ENCODE measurements around the gene TRPC1.

The TRPC1 gene

DNA sequence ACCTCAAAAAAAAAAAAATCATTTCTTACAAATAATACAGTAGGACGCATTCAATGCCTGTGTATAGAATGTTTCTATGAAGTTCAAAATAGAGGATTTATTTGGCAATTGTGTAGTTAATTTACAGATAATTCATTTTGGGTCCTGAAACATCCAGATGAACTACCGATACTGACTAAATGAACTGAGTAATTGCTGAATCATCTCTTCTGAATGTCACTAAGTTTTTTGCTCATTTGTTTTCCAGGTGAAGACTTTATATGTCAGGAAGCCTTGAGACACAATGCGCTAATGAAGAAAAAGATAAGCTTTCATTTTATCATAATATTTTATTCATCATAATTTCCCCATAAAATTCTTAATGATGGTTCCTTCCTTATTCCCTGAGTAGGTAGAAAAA is 125.3 kb downstream of the TRPC1 start:
- no peak overlapping the region for H3K27ac ChIP-seq (ENCODE audit: extremely low read depth, low read depth, low read length)
- POLR2A ChIA-PET = no interaction called here

GRCh38 chr3:142850395-142851023 is 126.7 kb downstream of the TRPC1 start:
- Histone ChIP-seq H3K9me3 (ENCODE audit: control insufficient read depth, insufficient read depth, low read depth, low read length) (no peaks in the 10 kb centered on the region), H3K36me3 (ENCODE audit: control insufficient read depth in 2 of 2, insufficient read depth in 1 of 2, low read length in 2 of 2) (no peaks in the 10 kb centered on the region), H3K4me1 (ENCODE audit: control insufficient read depth, insufficient read depth, low read length) (no peaks in the 10 kb centered on the region), H3K4me3 (ENCODE audit: low read depth, low read length) (no peak overlapping the region), H3K27ac (ENCODE audit: extremely low read depth, low read depth, low read length) (no peak overlapping the region)
- CTCF ChIA-PET = interaction anchor here (0.7 to 2.0 kb wide), 3 partner anchors 21 to 142 kb away, joined by 3 to 11 read pairs (median 3); no protein-coding TSS in a partner anchor
- POLR2A ChIA-PET = no interaction called here
- TF ChIP-seq ZFP69B (tag by site-specific recombination; IDR thresholded peaks at IDR 0.05) = no peak
- no peak for TF ChIP-seq ZNF707 (tag by site-specific recombination; IDR thresholded peaks at IDR 0.05)
- no peak for TF ChIP-seq ZNF202 (tag by site-specific recombination; IDR thresholded peaks at IDR 0.05; ENCODE audit: borderline replicate concordance)
- TF ChIP-seq, protein P1, sequence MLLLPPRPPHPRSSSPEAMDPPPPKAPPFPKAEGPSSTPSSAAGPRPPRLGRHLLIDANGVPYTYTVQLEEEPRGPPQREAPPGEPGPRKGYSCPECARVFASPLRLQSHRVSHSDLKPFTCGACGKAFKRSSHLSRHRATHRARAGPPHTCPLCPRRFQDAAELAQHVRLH (tag by site-specific recombination; IDR thresholded peaks at IDR 0.05) = no peak
- no peak for TF ChIP-seq ZNF777 (tag by site-specific recombination; IDR thresholded peaks at IDR 0.05; ENCODE audit: borderline replicate concordance)
- TF ChIP-seq ZNF747 (tag by site-specific recombination; IDR thresholded peaks at IDR 0.05) = no peak
- TF ChIP-seq, protein P2, sequence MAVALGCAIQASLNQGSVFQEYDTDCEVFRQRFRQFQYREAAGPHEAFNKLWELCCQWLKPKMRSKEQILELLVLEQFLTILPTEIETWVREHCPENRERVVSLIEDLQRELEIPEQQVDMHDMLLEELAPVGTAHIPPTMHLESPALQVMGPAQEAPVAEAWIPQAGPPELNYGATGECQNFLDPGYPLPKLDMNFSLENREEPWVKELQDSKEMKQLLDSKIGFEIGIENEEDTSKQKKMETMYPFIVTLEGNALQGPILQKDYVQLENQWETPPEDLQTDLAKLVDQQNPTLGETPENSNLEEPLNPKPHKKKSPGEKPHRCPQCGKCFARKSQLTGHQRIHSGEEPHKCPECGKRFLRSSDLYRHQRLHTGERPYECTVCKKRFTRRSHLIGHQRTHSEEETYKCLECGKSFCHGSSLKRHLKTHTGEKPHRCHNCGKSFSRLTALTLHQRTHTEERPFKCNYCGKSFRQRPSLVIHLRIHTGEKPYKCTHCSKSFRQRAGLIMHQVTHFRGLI (tag by site-specific recombination; IDR thresholded peaks at IDR 0.05) = no peak
- no peak for TF ChIP-seq ZNF302 (tag by site-specific recombination; IDR thresholded peaks at IDR 0.05; ENCODE audit: low read depth)
- TF ChIP-seq ZNF114 (tag by site-specific recombination; IDR thresholded peaks at IDR 0.05) = no peak
- TF ChIP-seq ZNF768 (tag by site-specific recombination; IDR thresholded peaks at IDR 0.05) = no peak
- TF ChIP-seq, protein P3, sequence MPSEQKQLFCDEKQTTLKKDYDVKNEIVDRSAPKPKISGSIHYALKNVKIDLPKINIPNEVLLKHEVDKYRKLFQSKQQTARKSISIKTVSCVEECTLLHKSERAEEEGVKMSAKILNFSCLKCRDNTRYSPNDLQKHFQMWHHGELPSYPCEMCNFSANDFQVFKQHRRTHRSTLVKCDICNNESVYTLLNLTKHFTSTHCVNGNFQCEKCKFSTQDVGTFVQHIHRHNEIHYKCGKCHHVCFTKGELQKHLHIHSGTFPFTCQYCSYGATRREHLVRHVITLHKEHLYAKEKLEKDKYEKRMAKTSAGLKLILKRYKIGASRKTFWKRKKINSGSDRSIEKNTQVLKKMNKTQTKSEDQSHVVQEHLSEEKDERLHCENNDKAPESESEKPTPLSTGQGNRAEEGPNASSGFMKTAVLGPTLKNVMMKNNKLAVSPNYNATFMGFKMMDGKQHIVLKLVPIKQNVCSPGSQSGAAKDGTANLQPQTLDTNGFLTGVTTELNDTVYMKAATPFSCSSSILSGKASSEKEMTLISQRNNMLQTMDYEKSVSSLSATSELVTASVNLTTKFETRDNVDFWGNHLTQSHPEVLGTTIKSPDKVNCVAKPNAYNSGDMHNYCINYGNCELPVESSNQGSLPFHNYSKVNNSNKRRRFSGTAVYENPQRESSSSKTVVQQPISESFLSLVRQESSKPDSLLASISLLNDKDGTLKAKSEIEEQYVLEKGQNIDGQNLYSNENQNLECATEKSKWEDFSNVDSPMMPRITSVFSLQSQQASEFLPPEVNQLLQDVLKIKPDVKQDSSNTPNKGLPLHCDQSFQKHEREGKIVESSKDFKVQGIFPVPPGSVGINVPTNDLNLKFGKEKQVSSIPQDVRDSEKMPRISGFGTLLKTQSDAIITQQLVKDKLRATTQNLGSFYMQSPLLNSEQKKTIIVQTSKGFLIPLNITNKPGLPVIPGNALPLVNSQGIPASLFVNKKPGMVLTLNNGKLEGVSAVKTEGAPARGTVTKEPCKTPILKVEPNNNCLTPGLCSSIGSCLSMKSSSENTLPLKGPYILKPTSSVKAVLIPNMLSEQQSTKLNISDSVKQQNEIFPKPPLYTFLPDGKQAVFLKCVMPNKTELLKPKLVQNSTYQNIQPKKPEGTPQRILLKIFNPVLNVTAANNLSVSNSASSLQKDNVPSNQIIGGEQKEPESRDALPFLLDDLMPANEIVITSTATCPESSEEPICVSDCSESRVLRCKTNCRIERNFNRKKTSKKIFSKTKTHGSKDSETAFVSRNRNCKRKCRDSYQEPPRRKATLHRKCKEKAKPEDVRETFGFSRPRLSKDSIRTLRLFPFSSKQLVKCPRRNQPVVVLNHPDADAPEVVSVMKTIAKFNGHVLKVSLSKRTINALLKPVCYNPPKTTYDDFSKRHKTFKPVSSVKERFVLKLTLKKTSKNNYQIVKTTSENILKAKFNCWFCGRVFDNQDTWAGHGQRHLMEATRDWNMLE (tag by site-specific recombination; conservative IDR thresholded peaks at IDR 0.05; ENCODE audit: low read depth) = 0 out of 2 replicates have a peak, but pooled peaks have one; percentile 27

More for the DNA sequence above, 125.3 kb downstream of the TRPC1 start:
- Histone ChIP-seq H3K9me3 (ENCODE audit: control insufficient read depth, insufficient read depth, low read depth, low read length) (no peaks in the 10 kb centered on the region), H3K4me1 (ENCODE audit: control insufficient read depth, insufficient read depth, low read length) (no peaks in the 10 kb centered on the region), H3K4me3 (ENCODE audit: low read depth, low read length) (no peak overlapping the region), H3K36me3 (ENCODE audit: control insufficient read depth in 2 of 2, insufficient read depth in 1 of 2, low read length in 2 of 2) (no peaks in the 10 kb centered on the region)
- CTCF ChIA-PET = interaction anchor here (0.9 to 2.0 kb wide), 4 partner anchors 13 to 37 kb away, joined by 3 to 11 read pairs (median 3); no protein-coding TSS in a partner anchor
- TF ChIP-seq ZNF248 (tag by site-specific recombination; IDR thresholded peaks at IDR 0.05) = no peak
- no peak for TF ChIP-seq ZNF585B (tag by site-specific recombination; IDR thresholded peaks at IDR 0.05)
- TF ChIP-seq KLF8 (tag by site-specific recombination; IDR thresholded peaks at IDR 0.05) = no peak
- no peak for TF ChIP-seq ZNF169 (tag by site-specific recombination; IDR thresholded peaks at IDR 0.05)
- TF ChIP-seq, protein P1 (tag by site-specific recombination; IDR thresholded peaks at IDR 0.05) = no peak
- TF ChIP-seq ZNF610 (tag by site-specific recombination; IDR thresholded peaks at IDR 0.05; ENCODE audit: borderline replicate concordance) = no peak
- no peak for TF ChIP-seq ZNF311 (tag by site-specific recombination; IDR thresholded peaks at IDR 0.05; ENCODE audit: borderline replicate concordance)
- no peak for TF ChIP-seq ZNF596 (tag by site-specific recombination; IDR thresholded peaks at IDR 0.05)
- TF ChIP-seq ZNF37A (tag by site-specific recombination; IDR thresholded peaks at IDR 0.05) = no peak
- TF ChIP-seq ZBTB1 (tag by site-specific recombination; IDR thresholded peaks at IDR 0.05) = no peak
- TF ChIP-seq ZNF140 (tag by site-specific recombination; IDR thresholded peaks at IDR 0.05) = no peak
- TF ChIP-seq, protein P4, sequence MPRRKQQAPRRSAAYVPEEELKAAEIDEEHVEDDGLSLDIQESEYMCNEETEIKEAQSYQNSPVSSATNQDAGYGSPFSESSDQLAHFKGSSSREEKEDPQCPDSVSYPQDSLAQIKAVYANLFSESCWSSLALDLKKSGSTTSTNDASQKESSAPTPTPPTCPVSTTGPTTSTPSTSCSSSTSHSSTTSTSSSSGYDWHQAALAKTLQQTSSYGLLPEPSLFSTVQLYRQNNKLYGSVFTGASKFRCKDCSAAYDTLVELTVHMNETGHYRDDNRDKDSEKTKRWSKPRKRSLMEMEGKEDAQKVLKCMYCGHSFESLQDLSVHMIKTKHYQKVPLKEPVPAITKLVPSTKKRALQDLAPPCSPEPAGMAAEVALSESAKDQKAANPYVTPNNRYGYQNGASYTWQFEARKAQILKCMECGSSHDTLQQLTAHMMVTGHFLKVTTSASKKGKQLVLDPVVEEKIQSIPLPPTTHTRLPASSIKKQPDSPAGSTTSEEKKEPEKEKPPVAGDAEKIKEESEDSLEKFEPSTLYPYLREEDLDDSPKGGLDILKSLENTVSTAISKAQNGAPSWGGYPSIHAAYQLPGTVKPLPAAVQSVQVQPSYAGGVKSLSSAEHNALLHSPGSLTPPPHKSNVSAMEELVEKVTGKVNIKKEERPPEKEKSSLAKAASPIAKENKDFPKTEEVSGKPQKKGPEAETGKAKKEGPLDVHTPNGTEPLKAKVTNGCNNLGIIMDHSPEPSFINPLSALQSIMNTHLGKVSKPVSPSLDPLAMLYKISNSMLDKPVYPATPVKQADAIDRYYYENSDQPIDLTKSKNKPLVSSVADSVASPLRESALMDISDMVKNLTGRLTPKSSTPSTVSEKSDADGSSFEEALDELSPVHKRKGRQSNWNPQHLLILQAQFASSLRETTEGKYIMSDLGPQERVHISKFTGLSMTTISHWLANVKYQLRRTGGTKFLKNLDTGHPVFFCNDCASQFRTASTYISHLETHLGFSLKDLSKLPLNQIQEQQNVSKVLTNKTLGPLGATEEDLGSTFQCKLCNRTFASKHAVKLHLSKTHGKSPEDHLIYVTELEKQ (tag by site-specific recombination; IDR thresholded peaks at IDR 0.05; ENCODE audit: borderline replicate concordance) = no peak
- no peak for TF ChIP-seq ATF2 (tag by site-specific recombination; IDR thresholded peaks at IDR 0.05; ENCODE audit: low read depth)
